Activated T-helper 1 cell treated with anti-CD3 and anti-CD28 coated beads, Interleukin-2, amount 50 U/mL, for 16 hours (primary cell): ENCODE results near the gene TBX21.

Source experiments
- DNase-seq, 2 donors: peaks; one replicate each; pipeline ENCODE4 v3.0.0-alpha.2; 2020; ENCODE audit warnings: low read depth in 1 of 2, low spot score in 1 of 2

TBX21 gene

DNA sequence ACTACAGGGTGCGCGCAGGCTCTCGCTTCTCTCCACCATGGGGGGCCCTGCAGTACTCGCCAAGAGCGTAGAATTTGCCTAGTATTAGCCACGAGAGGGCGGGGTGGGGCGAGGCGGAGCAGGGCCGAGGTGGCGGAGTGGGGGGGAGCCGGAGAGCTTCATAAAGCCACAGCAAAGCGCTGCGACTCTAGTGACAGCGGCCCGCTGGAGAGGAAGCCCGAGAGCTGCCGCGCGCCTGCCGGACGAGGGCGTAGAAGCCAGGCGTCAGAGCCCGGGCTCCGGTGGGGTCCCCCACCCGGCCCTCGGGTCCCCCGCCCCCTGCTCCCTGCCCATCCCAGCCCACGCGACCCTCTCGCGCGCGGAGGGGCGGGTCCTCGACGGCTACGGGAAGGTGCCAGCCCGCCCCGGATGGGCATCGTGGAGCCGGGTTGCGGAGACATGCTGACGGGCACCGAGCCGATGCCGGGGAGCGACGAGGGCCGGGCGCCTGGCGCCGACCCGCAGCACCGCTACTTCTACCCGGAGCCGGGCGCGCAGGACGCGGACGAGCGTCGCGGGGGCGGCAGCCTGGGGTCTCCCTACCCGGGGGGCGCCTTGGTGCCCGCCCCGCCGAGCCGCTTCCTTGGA is at the start of gene TBX21:
TSS of gene TBX21 (plus strand) at position 190 of the 627 bp plus-strand sequence. CDS start at position 409, 219 bp downstream.
- peak; percentile 82 to 88 for DNase-seq

GRCh38 chr17:47684025-47684424 is 49.0 kb upstream of the TBX21 start:
- DNase-seq, result no peak

GRCh38 chr17:47684535-47685193 is 48.4 kb upstream of the TBX21 start:
- no peak for DNase-seq

DNA sequence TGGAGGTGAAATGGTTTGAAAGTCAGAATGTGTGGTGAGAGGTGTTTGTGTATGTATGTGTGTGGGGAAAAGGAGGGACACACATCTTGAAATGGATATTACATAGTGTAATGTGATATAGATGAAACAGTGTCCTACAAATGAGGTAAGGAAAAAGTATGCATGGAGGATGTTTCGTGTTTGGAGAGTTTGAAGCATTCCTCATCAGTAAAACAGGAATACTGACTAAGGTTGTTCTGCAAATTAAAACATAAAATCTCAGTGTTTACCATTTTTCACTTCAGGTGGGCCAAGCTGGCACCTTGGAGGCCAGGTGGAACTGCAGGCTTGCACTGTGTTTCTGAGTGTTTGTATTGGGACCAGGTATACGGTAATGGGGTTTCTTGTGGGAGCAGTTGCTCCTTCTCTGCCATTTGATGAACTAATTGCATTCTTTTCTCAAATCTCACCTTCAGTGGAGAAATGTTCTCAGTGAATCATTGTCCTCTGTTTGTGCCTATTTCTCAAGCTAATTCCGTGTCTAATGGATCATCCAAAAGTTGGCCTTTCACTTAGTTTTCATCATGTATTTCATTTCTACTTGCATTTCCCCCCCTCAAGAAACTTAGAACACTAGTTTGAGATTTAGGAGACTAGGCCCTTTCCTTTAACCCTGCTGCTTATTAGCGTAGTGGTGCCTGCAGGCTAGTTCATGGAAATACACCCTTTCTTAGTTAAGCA is 47.3 kb upstream of the TBX21 start:
- DNase-seq, result no peak

DNA sequence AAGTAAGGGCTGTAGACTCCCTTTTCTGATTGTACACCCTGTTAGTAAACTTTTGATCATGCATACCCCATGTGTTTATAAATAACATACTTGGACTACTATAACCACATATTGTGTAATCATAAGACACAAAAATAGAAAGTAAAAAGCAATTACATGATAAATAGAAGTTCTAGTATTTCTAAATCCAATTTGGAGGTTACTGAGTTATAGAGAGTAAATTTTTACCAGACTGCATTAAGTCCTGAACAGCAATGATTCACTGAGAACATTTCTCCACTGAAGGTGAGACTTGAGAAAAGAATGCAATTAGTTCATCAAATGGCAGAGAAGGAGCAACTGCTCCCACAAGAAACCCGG is 46.8 kb upstream of the TBX21 start:
- no peak for DNase-seq

DNA sequence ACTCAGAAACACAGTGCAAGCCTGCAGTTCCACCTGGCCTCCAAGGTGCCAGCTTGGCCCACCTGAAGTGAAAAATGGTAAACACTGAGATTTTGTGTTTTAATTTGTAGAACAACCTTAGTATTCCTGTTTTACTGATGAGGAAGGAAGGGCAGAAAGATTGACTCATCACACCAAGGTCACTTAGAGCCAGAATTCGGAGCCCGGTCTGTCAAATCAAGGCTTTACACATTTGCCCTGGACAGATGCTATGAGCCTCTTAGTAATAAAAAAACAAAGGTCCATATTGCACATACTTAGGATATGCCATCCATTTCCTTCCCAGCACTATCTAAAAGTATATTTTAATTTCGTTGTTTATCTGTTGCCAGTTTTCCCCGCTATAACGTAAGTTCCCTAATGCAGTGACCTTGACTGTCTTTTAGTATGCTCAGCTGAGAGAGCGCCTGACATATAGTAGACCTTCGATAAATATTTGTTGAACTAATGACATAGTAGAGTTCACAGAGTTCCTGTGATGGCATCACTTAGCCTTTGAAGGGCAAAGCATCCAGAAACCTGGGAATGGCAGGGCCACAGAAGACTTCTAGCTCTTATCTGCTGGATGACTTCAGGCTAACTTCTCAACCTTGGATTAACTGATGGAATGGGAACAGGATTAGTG is 46.2 kb upstream of the TBX21 start:
- DNase-seq, result no peak

DNA sequence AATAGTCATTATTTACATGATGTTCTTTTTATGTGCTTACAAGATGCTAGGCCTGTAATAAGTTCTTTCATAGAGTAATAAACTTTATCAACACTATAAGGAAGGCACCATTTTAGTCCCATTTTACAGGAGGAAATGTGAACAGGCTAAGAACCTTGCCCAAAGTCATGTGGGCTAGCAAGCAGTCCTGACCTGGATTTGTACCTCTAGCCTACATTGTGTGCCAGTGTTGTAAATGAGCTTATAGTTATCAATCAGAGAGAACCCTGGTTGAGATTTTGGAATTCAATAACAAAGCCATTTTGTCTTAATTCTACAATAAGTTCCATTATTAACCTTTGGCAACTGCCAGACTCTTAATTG is 45.7 kb upstream of the TBX21 start:
- no peak for DNase-seq

GRCh38 chr17:47687748-47688147 is 45.3 kb upstream of the TBX21 start:
- DNase-seq, result no peak

DNA sequence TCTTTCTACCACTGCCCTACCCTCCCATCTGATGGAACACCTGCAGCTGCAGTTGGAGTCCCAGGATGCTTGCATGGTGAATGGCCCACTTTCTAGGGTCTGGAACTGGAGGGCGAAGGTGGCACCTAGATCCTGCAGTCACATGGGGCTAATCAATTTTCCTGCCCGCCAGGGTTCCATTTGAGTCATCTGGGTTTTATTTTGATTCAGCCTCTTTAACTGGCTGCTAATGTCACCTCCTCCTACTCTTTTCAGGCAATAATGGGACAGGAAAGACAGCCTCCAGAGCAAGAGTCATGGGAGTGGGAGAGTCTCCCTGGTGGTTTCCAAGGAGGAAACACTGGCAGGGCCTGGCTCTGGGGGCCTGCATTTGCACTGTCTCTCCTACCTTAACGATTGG is 42.9 kb upstream of the TBX21 start:
- DNase-seq, result no peak

DNA sequence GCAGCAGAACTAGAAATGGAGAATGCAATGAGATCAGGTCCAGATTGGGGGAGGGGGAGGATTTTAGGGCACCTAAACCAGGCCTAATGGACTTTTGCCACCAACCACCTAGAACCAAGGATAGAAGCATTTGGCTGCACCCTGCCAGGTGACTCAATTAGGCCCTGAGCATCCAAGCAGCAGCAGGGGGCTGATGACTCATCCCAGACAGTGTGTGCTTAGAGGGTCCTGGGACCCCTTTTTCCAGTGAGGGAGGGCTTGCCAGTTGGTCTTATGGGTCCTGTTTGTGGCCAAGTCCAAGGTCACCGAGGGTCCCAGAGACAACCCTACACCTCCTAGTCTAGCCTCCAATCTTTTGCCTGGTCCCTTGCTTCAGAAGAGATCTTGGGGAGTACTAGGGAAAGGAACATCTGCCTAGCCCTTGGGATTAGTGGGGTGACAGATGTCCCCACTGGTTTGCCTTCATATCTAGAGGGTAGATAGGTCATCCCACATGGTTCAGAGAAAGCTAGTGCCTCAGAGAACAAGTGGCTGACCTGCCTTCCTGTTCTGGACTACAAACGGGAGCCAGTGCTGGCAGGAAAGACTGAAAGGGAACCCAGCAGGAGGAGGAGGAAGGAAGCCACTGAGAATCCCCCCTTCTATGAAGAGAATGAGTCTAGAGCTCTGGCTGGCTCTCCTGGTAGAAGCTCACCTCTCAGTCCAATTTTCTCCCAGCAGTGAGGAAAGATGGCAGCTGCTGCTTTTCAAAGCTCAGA is 40.7 kb upstream of the TBX21 start:
- DNase-seq, result no peak

DNA sequence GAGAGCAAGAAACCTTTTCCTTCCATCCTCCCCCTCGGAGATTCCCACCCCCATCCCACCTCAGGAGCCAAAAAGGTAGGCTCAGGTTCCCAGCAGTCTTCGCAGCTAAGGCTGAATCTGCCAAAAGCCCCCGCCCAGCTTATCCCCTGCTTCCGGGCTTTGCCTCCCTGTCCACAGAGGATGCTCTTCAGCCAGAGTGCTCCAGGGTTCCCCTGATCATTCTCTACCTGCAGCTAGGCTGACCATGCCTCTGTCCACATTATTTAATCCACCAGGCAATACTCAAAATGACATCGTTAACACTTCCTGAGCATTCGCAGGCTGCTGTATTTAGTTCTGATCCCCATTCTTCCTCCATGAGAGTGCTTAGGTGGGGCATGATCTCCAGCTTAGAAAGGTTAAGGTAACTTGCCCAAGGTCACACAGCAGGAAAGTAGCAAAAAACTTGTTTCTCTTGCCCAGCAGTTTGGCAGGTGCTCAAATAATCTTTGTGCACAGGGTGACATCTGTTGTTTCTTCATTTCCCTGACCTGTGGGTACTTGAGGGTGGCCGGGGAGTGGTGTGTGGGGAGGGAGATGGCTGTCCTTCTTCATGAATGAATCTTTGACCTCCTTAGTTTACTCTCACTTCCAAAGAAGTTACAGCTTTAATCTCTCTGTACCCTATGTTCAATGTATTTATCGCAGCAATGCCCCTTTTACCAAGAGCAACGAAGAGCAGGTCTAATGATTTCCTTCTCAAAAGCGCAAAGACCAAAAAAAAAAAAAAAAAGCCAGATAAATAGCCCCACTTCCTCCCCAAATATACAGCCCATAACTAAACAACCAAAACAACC is 39.9 kb upstream of the TBX21 start:
- no peak for DNase-seq

DNA sequence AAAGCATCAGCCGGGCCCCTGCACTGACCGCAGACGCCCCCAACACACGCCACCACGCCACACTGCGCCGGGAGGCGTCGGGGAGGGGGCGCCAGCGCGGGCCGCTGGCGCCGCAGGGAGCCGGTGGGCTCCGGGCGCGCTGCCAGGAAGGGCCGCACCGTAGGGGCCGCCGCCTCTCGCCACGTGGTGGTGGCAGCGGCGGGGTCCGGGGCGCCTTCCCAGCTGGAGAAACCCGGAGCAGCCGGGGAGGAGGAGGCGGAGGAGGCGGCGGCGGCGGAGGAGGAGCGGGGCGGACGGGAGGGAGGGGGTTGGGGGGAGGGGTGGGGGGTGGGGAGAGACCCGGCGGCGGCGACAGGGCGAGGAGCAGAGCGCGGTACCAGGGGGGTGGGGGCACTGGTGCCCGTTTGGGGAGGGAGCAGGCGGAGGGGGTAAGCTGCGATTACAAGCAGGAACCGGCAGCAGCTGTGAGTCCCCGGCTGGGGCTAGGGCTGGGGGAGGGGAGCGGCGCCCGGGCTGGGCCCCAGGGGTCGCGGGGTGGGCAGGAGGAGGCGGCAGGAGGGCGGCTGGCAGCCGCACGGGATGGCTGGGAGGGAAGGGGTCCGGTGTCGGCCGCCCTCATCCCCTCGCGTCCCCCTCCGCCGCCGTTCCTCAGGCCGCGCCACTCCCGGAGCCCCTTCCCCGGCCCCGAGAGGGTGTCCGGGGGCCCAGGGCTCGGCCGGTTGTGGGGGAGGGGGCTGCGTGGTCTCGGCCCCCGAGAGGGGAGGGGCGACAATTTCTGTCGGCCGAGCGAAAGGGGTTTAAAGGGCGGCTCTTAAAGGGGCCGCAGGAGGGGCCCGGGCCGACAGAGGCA is 39.1 kb upstream of the TBX21 start, which contains the start of gene TBKBP1:
TSS of gene TBKBP1 (plus strand) at position 431 of the 850 bp plus-strand sequence. CDS start 1,952 bp downstream, outside the sequence.
- DNase-seq, result no peak

DNA sequence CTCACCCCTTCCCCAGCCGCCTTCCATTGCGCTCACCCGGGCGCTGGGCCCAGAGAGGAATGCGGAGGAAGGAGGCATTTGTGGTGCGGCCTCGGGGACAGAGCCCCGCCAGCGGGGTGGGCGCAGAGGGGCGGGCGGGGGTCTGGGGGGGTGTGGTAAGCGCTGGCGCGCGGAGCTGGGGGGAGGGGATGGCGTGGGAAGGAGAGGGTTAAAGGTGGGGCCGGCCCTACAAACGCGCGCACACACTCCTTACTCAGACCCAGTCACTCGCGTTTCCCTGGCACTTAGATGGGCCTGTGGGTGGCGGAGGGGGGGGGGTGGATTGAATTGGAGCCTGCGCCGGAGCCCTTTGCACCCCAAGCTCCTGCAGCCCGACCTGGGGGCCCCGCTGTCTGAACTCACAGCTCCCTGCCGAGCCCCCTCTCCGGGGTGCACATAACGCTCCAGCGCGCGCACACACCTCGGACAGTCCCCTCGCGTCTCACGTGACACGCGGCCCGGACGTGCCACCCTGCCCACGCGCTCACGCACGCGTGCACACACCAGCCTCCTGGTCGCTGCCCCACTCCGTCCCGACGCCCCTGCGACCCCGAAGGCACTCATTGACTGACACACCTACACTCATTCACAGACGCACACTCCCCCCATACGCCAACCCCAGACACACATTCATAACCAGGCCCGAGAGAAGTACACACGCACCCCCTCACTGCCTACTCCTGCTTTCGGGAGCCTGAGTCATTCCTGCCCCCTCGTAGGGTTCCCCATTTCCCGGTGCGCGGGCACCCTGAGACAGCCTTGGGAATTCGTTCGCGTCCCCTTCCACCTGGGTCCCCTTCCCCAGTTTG is 38.2 kb upstream of the TBX21 start:
- peak in 1 of 2 donors; percentile 37 for DNase-seq

- no peak for DNase-seq
These were observed 37.3 kb upstream of the TBX21 start for GRCh38 chr17:47695429-47696376.

DNA sequence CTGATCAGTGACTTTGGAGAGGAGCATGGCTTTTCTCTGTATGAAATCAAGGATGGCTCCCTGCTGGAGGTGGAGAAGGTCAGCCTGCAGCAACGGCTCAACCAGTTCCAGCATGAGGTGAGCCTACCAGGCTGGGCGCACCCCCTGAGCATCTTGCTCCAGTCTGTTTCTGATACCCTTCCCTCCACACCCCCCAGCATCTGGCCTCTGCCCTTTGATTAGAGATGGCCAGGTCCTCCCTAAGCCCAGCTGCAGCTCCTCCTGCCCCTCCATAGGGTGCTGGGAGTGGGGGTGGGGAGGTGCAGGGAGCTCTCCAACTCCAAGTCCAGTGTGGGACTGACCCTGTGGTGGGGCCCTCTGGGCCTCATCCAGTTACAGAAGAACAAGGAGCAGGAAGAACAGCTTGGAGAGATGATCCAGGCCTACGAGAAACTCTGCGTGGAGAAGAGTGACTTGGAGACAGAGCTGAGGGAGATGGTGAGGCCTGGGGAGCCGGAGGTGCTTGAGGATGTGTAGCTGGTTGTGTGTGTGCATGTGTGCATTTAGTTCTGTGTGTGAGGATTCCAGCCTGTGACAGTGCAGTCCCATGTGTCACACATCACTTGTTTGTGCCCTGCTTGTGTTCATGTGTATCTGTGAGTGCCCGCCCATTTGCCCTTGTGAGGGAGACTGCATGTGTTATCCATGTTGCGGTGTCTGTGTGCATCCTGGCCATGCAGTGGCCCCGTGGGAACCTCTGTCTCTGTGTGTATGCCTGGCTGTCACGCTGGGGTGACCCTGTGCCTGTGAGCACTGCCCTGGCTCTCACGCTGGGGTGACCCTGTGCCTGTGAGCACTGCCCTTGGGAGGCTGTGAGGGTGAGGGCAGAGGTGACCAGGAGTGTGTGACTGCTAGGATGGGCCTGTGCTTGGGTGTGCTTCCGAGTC is 36.1 kb upstream of the TBX21 start:
- DNase-seq, result no peak
